ENCODE data around the gene LIMS1.
A peak's percentile ranks its signal among the peaks of the same experiment; 100 is the strongest.
"Not testable (repeated sequence)": the region's sequence is repeated elsewhere in the genome, so short reads cannot be mapped to it uniquely, and the experiment has no call there.

LIMS1 gene

GRCh38 chr2:108587621-108588020, 53.4 kb downstream of the LIMS1 start:
- DNase-seq (ENCODE audit: low read depth): peak; percentile 43

- DNase-seq (ENCODE audit: low read depth): peak; percentile 31
Measured at GRCh38 chr2:108588070-108588668, 53.9 kb downstream of the LIMS1 start.

GRCh38 chr2:108589372-108589771, 55.1 kb downstream of the LIMS1 start:
- no peak for DNase-seq (ENCODE audit: low read depth)

GRCh38 chr2:108589781-108590180, 55.5 kb downstream of the LIMS1 start:
- DNase-seq (ENCODE audit: low read depth): no peak

GRCh38 chr2:108591163-108591562, 56.9 kb downstream of the LIMS1 start:
- DNase-seq (ENCODE audit: low read depth): no peak

GRCh38 chr2:108593547-108594098, 59.4 kb downstream of the LIMS1 start:
- DNase-seq (ENCODE audit: low read depth): peak; percentile 56

- peak; percentile 63 for DNase-seq (ENCODE audit: low read depth)
Measured at GRCh38 chr2:108594132-108594981, 60.1 kb downstream of the LIMS1 start.

- no peak for DNase-seq (ENCODE audit: low read depth)
Measured at GRCh38 chr2:108594982-108595464, 60.8 kb downstream of the LIMS1 start.

GRCh38 chr2:108595771-108596170, 61.5 kb downstream of the LIMS1 start:
- not testable (repeated sequence) for DNase-seq (ENCODE audit: low read depth)

- peak; percentile 60 for DNase-seq (ENCODE audit: low read depth)
Measured at GRCh38 chr2:108597105-108597744, 63.0 kb downstream of the LIMS1 start.

GRCh38 chr2:108601199-108601598, 66.9 kb downstream of the LIMS1 start:
- DNase-seq (ENCODE audit: low read depth): not testable (repeated sequence)

- no peak for DNase-seq (ENCODE audit: low read depth)
Measured at GRCh38 chr2:108602422-108602821, 68.2 kb downstream of the LIMS1 start.

GRCh38 chr2:108604196-108604595, 69.9 kb downstream of the LIMS1 start:
- DNase-seq (ENCODE audit: low read depth): no peak

- DNase-seq (ENCODE audit: low read depth): no peak
Measured at GRCh38 chr2:108605947-108606346, 71.7 kb downstream of the LIMS1 start.

GRCh38 chr2:108607706-108608301, 73.5 kb downstream of the LIMS1 start:
- DNase-seq (ENCODE audit: low read depth): peak; percentile 40

- DNase-seq (ENCODE audit: low read depth): no peak
Measured at GRCh38 chr2:108611021-108611420, 76.8 kb downstream of the LIMS1 start.

- no peak for DNase-seq (ENCODE audit: low read depth)
Measured at GRCh38 chr2:108612153-108612513, 77.9 kb downstream of the LIMS1 start.

- no peak for DNase-seq (ENCODE audit: low read depth)
Measured at GRCh38 chr2:108612514-108613183, 78.4 kb downstream of the LIMS1 start.

- DNase-seq (ENCODE audit: low read depth): no peak
Measured at GRCh38 chr2:108613261-108614042, 79.2 kb downstream of the LIMS1 start.

GRCh38 chr2:108614043-108614545, 79.8 kb downstream of the LIMS1 start:
- DNase-seq (ENCODE audit: low read depth): no peak

- no peak for DNase-seq (ENCODE audit: low read depth)
Measured at GRCh38 chr2:108614659-108615058, 80.4 kb downstream of the LIMS1 start.
